HAP-1 (cell line): Measurements from ENCODE around the gene SNRK.
A peak's percentile ranks its signal among the peaks of the same experiment; 100 is the strongest.

Source experiments
- DNase-seq, 2 experiments: peaks; one replicate each; pipeline ENCODE4 v3.0.0-alpha.2; 2016 to 2020; ENCODE audit warnings: low spot score in 2 of 2
- H3K27me3 ChIP-seq: fragments of 250-450 bp; sonication (Bioruptor Pico); 2 replicates; pipeline ENCODE4 v1.5.1; 2020; ENCODE audit warnings: low read depth, mild to moderate bottlenecking, moderate library complexity
- H3K36me3 ChIP-seq: fragments of 250-450 bp; sonication (Bioruptor Pico); replicated peaks from 2 replicates; pipeline ENCODE4 v1.5.1; 2020; ENCODE audit warnings: mild to moderate bottlenecking
- H3K4me1 ChIP-seq: fragments of 250-450 bp; sonication (Bioruptor Pico); 2 replicates; pipeline ENCODE4 v1.5.1; 2020; ENCODE audit warnings: mild to moderate bottlenecking
- H3K4me3 ChIP-seq: fragments of 250-450 bp; sonication (Bioruptor Pico); 2 replicates; pipeline ENCODE4 v1.5.1; 2020; ENCODE audit warnings: mild to moderate bottlenecking, moderate library complexity
- H3K9me3 ChIP-seq: fragments of 250-450 bp; sonication (Bioruptor Pico); 2 replicates; pipeline ENCODE4 v1.5.1; 2020; ENCODE audit warnings: mild to moderate bottlenecking, moderate library complexity
- in situ Hi-C: fragments of 300-500 bp; cut with MboI; formaldehyde crosslinking; loops from 3 replicates; pipeline ENCODE4 v1.14.3; 2020; ENCODE audit warnings: low sequenced_read_pairs, inconsistent platforms, mixed read lengths

Gene SNRK

GRCh38 chr3:43285644-43286043 lies 696 bp upstream of the SNRK start:
- no peak for DNase-seq
- H3K36me3 ChIP-seq = no peaks in the 10 kb centered on the region
- no peaks in the 10 kb centered on the region for H3K27me3 ChIP-seq
- no peaks in the 10 kb centered on the region for H3K9me3 ChIP-seq
- H3K4me1 ChIP-seq = peaks cover 17% of the 10 kb centered on the region
- in situ Hi-C loops = no loop called here
- H3K4me3 ChIP-seq = peak overlapping the region; percentile 44

GRCh38 chr3:43286841-43287499 lies 630 bp downstream of the SNRK start:
- H3K4me3 ChIP-seq = peak overlapping the region; percentile 49
- in situ Hi-C loops = no loop called here
- H3K36me3 ChIP-seq = no peaks in the 10 kb centered on the region
- DNase-seq = peak; percentile 12 to 27
- H3K9me3 ChIP-seq = no peaks in the 10 kb centered on the region
- peaks cover 17% of the 10 kb centered on the region for H3K4me1 ChIP-seq
- H3K27me3 ChIP-seq = no peaks in the 10 kb centered on the region

- DNase-seq = peak in 1 of 2 experiments; percentile 12
- H3K4me1 ChIP-seq = peaks cover 17% of the 10 kb centered on the region
- H3K27me3 ChIP-seq = no peaks in the 10 kb centered on the region
- in situ Hi-C loops = no loop called here
- no peaks in the 10 kb centered on the region for H3K9me3 ChIP-seq
- no peaks in the 10 kb centered on the region for H3K36me3 ChIP-seq
- H3K4me3 ChIP-seq = peak overlapping the region; percentile 49
Measured at GRCh38 chr3:43287500-43287873, 1.1 kb downstream of the SNRK start.

- H3K9me3 ChIP-seq = no peaks in the 10 kb centered on the region
- no peaks in the 10 kb centered on the region for H3K36me3 ChIP-seq
- peaks cover 17% of the 10 kb centered on the region for H3K4me1 ChIP-seq
- H3K27me3 ChIP-seq = no peaks in the 10 kb centered on the region
- peak overlapping the region; percentile 1; the same call in 1 of the 2 replicates for H3K4me3 ChIP-seq
- in situ Hi-C loops = no loop called here
- DNase-seq = no peak
Measured at GRCh38 chr3:43288366-43288765, 2.0 kb downstream of the SNRK start.

- in situ Hi-C loops = no loop called here
- no peak overlapping the region for H3K4me3 ChIP-seq
- DNase-seq = no peak
- H3K36me3 ChIP-seq = no peaks in the 10 kb centered on the region
- H3K9me3 ChIP-seq = no peaks in the 10 kb centered on the region
- H3K27me3 ChIP-seq = no peaks in the 10 kb centered on the region
- H3K4me1 ChIP-seq = peaks cover 17% of the 10 kb centered on the region
Measured at GRCh38 chr3:43288850-43289249, 2.5 kb downstream of the SNRK start.

- no peak overlapping the region for H3K4me3 ChIP-seq
- in situ Hi-C loops = no loop called here
- no peaks in the 10 kb centered on the region for H3K27me3 ChIP-seq
- DNase-seq = no peak
- no peaks in the 10 kb centered on the region for H3K9me3 ChIP-seq
- no peaks in the 10 kb centered on the region for H3K36me3 ChIP-seq
- H3K4me1 ChIP-seq = peaks cover 17% of the 10 kb centered on the region
Measured at GRCh38 chr3:43289401-43289800, 3.1 kb downstream of the SNRK start.

GRCh38 chr3:43289841-43290470 lies 3.6 kb downstream of the SNRK start:
- no peaks in the 10 kb centered on the region for H3K9me3 ChIP-seq
- DNase-seq = no peak
- no peaks in the 10 kb centered on the region for H3K36me3 ChIP-seq
- in situ Hi-C loops = no loop called here
- H3K4me3 ChIP-seq = no peak overlapping the region
- peaks cover 17% of the 10 kb centered on the region for H3K4me1 ChIP-seq
- H3K27me3 ChIP-seq = no peaks in the 10 kb centered on the region

- H3K27me3 ChIP-seq = no peaks in the 10 kb centered on the region
- H3K36me3 ChIP-seq = no peaks in the 10 kb centered on the region
- no peaks in the 10 kb centered on the region for H3K9me3 ChIP-seq
- H3K4me1 ChIP-seq = peaks cover 13% of the 10 kb centered on the region
- H3K4me3 ChIP-seq = no peak overlapping the region
- no peak for DNase-seq
- in situ Hi-C loops = no loop called here
Measured at GRCh38 chr3:43290956-43291355, 4.6 kb downstream of the SNRK start.

GRCh38 chr3:43291546-43291945 lies 5.2 kb downstream of the SNRK start:
- no peaks in the 10 kb centered on the region for H3K27me3 ChIP-seq
- peaks cover 13% of the 10 kb centered on the region for H3K4me1 ChIP-seq
- in situ Hi-C loops = no loop called here
- no peaks in the 10 kb centered on the region for H3K36me3 ChIP-seq
- H3K9me3 ChIP-seq = no peaks in the 10 kb centered on the region
- peak in 1 of 2 experiments; percentile 28 for DNase-seq
- H3K4me3 ChIP-seq = no peak overlapping the region

GRCh38 chr3:43294975-43295374 lies 8.6 kb downstream of the SNRK start:
- H3K4me1 ChIP-seq = no peaks in the 10 kb centered on the region; the same call in 1 of the 2 replicates
- no peak for DNase-seq
- H3K27me3 ChIP-seq = no peaks in the 10 kb centered on the region
- H3K4me3 ChIP-seq = no peak overlapping the region
- H3K9me3 ChIP-seq = no peaks in the 10 kb centered on the region
- H3K36me3 ChIP-seq = no peaks in the 10 kb centered on the region
- in situ Hi-C loops = no loop called here

- Histone ChIP-seq H3K9me3 (no peaks in the 10 kb centered on the region), H3K4me3 (no peak overlapping the region), H3K27me3 (no peaks in the 10 kb centered on the region), H3K36me3 (no peaks in the 10 kb centered on the region), H3K4me1 (no peaks in the 10 kb centered on the region; the same call in 1 of the 2 replicates)
- in situ Hi-C loops = no loop called here
- DNase-seq = no peak
Measured at GRCh38 chr3:43296565-43296964, 10.2 kb downstream of the SNRK start.

- Histone ChIP-seq H3K9me3 (no peaks in the 10 kb centered on the region), H3K4me3 (no peak overlapping the region), H3K27me3 (no peaks in the 10 kb centered on the region), H3K4me1 (no peaks in the 10 kb centered on the region), H3K36me3 (peaks cover 3% of the 10 kb centered on the region)
- in situ Hi-C loops = no loop called here
- no peak for DNase-seq
Measured at GRCh38 chr3:43298292-43298691, 12.0 kb downstream of the SNRK start.

- no peak for DNase-seq
- H3K36me3 ChIP-seq = peaks cover 8% of the 10 kb centered on the region
- no peaks in the 10 kb centered on the region for H3K27me3 ChIP-seq
- in situ Hi-C loops = no loop called here
- no peaks in the 10 kb centered on the region for H3K9me3 ChIP-seq
- no peak overlapping the region for H3K4me3 ChIP-seq
- H3K4me1 ChIP-seq = no peaks in the 10 kb centered on the region
Measured at GRCh38 chr3:43298761-43299160, 12.4 kb downstream of the SNRK start.

GRCh38 chr3:43302116-43302880 lies 16.0 kb downstream of the SNRK start:
- peaks cover 18% of the 10 kb centered on the region for H3K36me3 ChIP-seq

More at GRCh38 chr3:43302116-43302880, 16.0 kb downstream of the SNRK start:
- in situ Hi-C loops = no loop called here
- Histone ChIP-seq H3K27me3 (no peaks in the 10 kb centered on the region), H3K9me3 (no peaks in the 10 kb centered on the region), H3K4me3 (no peak overlapping the region), H3K4me1 (no peaks in the 10 kb centered on the region)
- DNase-seq = no peak
